Epidermal melanocyte (primary cell): Measurements from ENCODE around the gene PLEKHM2.
A peak's percentile ranks its signal among the peaks of the same experiment; 100 is the strongest.

Experiments
- DNase-seq: peaks from one replicate; pipeline ENCODE4 v3.0.0; 2011; ENCODE audit warnings: low spot score; ENCODE audit not compliant: insufficient read length

The PLEKHM2 gene

DNA sequence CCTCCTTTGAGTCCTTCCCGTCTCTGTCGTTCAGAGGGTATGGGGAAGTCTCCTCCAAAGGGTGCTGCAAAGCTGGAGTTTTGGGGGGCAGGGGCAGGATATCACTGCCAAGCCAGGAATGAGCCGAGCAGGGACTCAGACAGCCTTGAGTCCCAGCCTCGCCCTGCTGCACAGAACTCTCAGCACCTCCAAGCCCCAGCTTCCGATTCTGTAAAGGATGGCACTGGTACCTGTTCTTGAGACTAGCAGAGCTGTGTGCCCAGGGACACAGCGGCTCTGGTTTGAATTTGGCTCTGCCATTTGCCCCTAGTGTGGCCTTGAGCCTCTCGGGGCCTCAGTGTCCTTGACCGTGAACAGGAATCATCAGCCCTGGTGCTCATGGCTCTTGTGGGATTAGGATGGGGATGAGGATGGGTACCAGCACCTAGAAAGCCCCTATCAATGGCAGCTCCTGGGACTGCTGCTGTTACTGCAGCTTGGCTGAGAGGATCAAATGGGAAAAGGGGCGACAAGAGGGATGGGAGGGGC, 73.0 kb downstream of the PLEKHM2 start:
- no peak for DNase-seq

- DNase-seq = no peak
Observed at GRCh38 chr1:15757575-15758342, 73.6 kb downstream of the PLEKHM2 start.

GRCh38 chr1:15758343-15758931, 74.3 kb downstream of the PLEKHM2 start, which contains the start of gene FBLIM1:
TSS of gene FBLIM1 (plus strand) at chr1:15758795. CDS start at chr1:15764984, 6,189 bp downstream.
- no peak for DNase-seq

- DNase-seq = no peak
Observed at GRCh38 chr1:15758953-15759661, 75.0 kb downstream of the PLEKHM2 start.

- DNase-seq = peak; percentile 89
Observed at GRCh38 chr1:15760520-15761211, 76.5 kb downstream of the PLEKHM2 start.

DNA sequence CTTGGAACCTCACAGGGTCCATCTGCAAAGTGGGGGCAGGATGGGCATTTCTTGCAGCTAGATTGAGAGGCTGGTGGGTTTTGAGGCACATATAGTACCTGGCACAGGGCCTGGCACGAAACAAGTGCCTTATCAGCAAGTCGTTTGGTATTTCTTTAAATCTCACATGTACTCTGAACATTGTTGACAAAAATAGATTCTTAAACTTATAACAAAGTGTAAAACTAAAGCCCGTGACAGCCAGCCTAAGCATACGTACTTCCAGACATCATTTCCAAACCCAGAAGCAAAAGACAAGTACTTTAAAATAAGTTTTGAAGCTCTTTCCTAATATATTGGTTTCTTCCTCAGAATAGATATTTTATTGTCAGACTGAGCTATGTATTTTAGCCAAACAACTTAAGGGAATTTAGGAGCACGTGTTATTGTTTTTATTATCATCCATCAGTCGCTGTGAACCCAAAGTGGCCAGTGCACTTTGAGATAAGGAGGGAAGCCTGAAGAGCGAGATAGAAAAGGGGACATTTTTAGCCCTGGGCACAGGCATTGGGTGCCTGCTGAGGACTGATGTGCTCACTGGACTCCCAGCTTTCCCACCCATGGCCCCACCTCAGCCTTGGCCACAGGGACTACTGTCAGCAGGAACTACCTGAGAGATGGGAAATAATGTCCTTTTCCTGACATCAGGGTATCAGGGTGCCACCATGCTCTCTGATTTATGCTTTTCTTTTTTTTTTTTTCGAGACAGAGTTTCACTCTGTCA, 77.4 kb downstream of the PLEKHM2 start:
- DNase-seq = no peak

DNA sequence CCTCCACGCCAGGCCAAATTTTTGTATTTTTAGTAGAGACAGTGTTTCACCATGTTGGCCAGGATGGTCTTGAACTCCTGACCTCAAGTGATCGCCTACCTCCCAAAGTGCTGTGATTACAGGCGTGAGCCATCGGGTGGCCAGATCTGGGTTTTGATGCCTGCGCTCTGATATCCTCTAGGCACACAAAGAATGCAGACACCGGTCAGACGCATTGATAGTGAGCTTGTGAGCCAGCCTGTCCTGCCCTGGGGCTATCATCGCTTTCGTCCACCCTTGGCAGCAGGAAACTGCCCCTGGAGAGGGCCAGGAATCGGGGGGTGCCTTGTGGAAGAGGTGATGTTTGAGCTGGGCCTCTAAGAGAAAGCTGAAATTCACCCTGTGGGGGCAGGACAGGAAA, 78.4 kb downstream of the PLEKHM2 start:
- no peak for DNase-seq

DNA sequence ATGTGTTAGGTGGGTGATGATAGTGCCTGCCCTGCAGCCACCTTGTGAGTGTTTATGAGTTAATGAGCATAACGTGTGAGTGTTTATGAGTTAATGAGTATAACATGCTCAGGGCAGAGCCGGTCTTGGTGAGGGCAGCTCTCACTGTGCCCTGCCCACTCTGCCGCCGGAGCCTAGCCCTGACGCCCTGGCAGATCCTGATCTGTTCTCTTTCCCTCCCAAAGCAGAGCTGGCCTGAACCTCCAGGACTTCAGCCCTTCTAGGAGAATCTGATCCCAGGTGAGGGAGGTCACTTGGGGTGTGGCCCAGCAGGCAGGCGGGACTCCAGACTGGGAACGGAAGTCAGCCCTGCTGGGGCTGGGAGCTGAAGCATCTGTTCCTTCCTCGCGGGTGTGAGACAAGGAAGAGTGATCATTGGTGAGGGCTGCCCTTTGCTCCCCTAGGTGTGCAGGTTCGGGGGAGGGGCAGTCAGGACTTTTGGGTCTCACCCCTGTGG, 80.2 kb downstream of the PLEKHM2 start:
- no peak for DNase-seq

DNA sequence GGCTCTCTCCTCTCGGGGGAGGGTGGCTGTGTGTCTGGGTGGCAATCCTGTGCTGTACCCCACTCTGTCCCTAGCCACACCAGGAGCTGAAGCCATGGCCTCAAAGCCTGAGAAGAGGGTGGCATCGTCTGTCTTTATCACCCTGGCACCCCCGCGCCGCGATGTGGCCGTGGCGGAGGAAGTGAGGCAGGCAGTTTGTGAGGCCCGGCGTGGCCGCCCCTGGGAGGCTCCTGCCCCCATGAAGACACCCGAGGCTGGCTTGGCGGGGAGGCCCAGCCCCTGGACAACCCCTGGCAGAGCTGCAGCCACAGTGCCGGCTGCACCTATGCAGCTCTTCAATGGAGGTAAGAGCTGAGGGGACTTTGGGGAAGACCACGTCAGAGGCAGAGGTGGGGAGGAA, 80.8 kb downstream of the PLEKHM2 start:
- no peak for DNase-seq

GRCh38 chr1:15765495-15766194, 81.5 kb downstream of the PLEKHM2 start:
- DNase-seq = no peak

DNA sequence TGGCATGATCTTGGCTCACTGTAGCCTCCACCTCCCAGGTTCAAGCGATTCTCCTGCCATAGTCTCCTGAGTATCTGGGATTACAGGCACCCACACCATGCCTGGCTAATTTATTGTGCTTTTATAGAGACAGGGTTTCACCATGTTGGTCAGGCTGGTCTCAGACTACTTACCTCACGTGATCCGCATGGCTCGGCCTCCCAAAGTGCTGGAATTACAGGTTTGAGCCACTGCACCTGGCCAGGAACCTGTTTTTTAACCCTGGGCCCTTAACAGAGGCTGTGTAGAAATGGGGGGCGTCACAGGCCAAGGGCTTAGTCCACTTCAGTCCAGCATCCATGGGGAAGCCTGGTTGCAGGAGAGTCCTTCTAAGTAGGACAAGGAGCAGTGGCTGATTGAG, 83.8 kb downstream of the PLEKHM2 start:
- DNase-seq = no peak

DNA sequence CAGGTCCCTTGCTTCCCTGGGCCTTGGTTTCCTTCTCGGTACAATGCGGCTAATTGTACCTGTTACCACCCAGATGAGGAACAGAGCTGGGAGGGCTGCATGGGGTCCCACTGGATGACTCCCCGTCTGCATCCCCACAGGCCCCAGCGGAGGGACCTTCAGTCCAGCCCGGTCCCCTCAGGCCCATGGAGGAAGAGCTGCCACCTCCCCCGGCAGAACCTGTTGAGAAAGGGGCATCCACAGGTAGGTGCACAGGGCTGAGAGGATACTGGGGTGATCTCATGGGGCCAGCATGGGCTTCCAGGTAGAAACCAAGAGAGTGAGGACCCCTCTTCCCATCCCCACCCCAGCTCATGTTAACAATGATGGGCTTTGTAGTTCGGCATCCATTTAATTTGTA, 84.3 kb downstream of the PLEKHM2 start:
- DNase-seq = no peak

DNA sequence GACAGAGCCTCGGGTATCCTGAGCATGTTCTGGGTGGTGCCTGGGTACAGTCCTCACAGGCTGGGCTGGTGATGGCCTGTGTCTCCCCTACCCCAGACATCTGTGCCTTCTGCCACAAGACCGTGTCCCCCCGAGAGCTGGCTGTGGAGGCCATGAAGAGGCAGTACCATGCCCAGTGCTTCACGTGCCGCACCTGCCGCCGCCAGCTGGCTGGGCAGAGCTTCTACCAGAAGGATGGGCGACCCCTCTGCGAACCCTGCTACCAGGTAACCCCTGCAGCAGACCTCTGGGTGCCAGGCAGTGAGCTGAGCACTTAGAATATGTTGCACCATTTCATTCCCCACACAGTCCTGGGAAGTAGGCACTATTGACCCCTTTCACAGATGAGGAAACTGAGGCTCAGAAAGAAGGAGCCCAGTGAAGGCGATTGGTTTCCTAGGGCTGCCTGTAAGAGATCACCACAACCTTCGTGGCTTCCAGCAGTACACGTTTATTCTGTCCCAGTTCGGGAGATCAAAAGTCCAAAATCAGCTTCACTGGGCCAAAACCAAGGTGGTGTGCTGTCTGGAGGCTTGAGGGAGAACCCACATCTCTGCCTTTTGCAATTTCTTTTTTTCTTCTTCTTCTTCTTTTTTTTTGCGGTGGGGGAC, 86.3 kb downstream of the PLEKHM2 start:
- no peak for DNase-seq

DNA sequence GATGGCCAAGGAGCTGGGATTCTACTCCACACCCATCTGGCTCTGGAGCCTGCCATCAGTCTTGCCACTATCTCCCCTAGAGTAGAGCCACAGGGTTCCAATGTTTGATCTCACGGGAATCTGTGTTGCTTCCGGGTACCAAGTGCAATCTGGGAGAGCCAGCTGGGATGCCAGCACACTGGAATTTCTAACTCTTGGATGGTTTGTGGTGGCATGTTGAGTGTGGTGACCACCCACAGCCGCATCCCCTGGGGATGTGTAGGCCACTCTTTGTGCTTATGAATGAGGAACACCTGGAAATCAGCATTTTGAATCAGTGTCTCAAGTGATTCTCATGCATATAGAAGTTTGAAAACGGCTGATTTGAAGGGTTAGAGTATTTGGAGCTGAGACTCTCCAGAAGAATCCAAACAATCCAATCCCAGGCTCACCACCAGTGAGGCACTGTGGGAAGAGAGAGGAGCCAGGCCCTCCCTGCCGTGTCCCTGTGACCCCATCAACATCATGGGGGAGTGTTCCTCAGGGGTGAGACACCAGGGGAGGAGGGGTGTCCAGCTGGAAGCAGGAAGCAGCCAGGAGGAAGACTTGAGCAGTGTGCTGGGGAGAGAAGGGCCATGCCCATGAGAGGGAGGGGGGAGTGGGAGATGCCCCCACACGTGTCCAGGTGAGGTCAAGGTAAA, 87.9 kb downstream of the PLEKHM2 start:
- no peak for DNase-seq

- no peak for DNase-seq
Observed at GRCh38 chr1:15775706-15776105, 91.6 kb downstream of the PLEKHM2 start.

- no peak for DNase-seq
Observed at GRCh38 chr1:15777909-15778707, 94.0 kb downstream of the PLEKHM2 start.
